Ishikawa (cell line): ENCODE data around the gene USP47.

Experiments used
- CEBPB ChIP-seq: IDR thresholded peaks from 2 replicates; pipeline ENCODE4 v1.6.1; 2012
- CREB1 ChIP-seq: IDR thresholded peaks from 2 replicates; pipeline ENCODE4 v1.6.1; 2012; ENCODE audit warnings: low read depth
- EGR1 ChIP-seq: IDR thresholded peaks from 2 replicates; pipeline ENCODE4 v1.6.1; 2012
- EP300 ChIP-seq: IDR thresholded peaks from 2 replicates; pipeline ENCODE4 v1.6.1; 2012; ENCODE audit warnings: borderline replicate concordance
- FOXM1 ChIP-seq: IDR thresholded peaks from 2 replicates; pipeline ENCODE4 v1.6.1; 2012; ENCODE audit warnings: low read depth, borderline replicate concordance
- NFIC ChIP-seq: IDR thresholded peaks from 2 replicates; pipeline ENCODE4 v1.6.1; 2012
- RAD21 ChIP-seq: IDR thresholded peaks from 2 replicates; pipeline ENCODE4 v1.6.1; 2012; ENCODE audit warnings: low read depth
- TAF1 ChIP-seq: IDR thresholded peaks from 2 replicates; pipeline ENCODE4 v1.6.1; 2012; ENCODE audit warnings: low read depth, mild to moderate bottlenecking
- TCF12 ChIP-seq: IDR thresholded peaks from 2 replicates; pipeline ENCODE4 v1.6.1; 2012; ENCODE audit warnings: low read depth
- TEAD4 ChIP-seq: IDR thresholded peaks from 2 replicates; pipeline ENCODE4 v1.6.1; 2012
- YY1 ChIP-seq: IDR thresholded peaks from 2 replicates; pipeline ENCODE4 v1.6.1; 2012; ENCODE audit warnings: low read depth
- ZBTB7A ChIP-seq: IDR thresholded peaks from 2 replicates; pipeline ENCODE4 v1.6.1; 2012; ENCODE audit warnings: low read depth
- TF ChIP-seq, protein P1 (sequence below): IDR thresholded peaks from 2 replicates; pipeline ENCODE4 v1.6.1; 2012
- TF ChIP-seq, protein P2 (sequence below): IDR thresholded peaks from 2 replicates; pipeline ENCODE4 v1.6.1; 2012
- TF ChIP-seq, protein P3 (sequence below): IDR thresholded peaks from 2 replicates; pipeline ENCODE4 v1.6.1; 2012; ENCODE audit warnings: low read depth, mild to moderate bottlenecking

Gene USP47

DNA sequence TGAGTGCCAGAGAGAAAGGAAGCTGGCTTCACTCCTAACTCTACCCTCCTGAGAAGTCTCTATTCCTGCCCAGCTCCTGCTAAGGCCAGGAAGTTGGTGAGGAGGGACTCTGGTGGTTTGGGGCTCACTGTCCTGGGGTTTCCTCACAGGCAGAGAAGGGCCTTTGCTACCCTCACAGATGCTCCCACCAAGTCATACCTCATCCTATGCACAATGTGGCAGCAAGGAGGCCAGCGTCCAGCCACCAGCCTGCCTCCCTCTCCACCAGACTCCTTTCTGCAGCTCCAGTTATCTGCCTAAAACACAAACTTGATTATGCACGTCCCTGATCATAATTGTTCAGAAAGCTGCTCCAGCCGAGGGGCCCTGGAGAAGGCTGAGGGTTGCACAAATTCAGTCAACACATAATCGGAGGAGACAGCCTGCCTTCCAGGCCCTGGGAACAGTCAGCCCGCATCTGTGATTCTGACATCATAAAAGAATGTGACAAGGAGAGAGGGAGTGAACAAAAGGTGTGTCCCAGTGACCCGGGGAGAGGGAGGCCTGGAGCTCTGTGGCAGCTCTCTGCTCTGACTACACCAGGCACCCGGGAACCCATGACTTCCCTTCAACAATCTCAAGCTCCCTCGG lies 137.8 kb downstream of the USP47 start:
- TF ChIP-seq EP300 (0 out of 2 replicates have a peak, but pooled peaks have one; percentile 7), TCF12 (no peak)

DNA sequence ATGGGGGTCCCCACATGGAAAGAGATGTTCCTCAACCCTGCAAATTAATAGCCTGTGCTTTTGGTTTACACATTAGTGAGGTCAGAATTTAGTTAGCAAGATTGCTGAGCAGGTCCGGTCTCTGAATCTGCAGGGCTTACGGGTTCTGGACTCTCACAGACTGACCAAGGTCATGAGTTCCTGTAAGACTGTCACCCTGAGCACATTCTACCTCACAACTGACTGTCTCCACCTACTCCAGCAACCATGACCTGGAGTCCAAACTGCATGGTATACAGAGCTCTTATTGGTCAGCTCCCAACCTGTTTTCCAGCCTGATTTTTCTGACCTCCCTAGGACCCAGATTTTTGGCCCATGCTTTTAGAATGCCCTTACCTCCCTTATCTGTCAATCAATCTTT lies 138.4 kb downstream of the USP47 start:
- no peak for TF ChIP-seq TCF12
- no peak for TF ChIP-seq NFIC
- no peak for TF ChIP-seq EP300
- no peak for TF ChIP-seq CEBPB
- TF ChIP-seq CREB1, result no peak
- TF ChIP-seq, protein P1, sequence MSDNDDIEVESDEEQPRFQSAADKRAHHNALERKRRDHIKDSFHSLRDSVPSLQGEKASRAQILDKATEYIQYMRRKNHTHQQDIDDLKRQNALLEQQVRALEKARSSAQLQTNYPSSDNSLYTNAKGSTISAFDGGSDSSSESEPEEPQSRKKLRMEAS, result no peak
- no peak for TF ChIP-seq RAD21
- TF ChIP-seq, protein P2, sequence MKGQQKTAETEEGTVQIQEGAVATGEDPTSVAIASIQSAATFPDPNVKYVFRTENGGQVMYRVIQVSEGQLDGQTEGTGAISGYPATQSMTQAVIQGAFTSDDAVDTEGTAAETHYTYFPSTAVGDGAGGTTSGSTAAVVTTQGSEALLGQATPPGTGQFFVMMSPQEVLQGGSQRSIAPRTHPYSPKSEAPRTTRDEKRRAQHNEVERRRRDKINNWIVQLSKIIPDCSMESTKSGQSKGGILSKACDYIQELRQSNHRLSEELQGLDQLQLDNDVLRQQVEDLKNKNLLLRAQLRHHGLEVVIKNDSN, result no peak
- no peak for TF ChIP-seq TAF1
- TF ChIP-seq TEAD4, result no peak
- TF ChIP-seq FOXM1, result no peak
- no peak for TF ChIP-seq ZBTB7A
- no peak for TF ChIP-seq EGR1
- TF ChIP-seq, protein P3, sequence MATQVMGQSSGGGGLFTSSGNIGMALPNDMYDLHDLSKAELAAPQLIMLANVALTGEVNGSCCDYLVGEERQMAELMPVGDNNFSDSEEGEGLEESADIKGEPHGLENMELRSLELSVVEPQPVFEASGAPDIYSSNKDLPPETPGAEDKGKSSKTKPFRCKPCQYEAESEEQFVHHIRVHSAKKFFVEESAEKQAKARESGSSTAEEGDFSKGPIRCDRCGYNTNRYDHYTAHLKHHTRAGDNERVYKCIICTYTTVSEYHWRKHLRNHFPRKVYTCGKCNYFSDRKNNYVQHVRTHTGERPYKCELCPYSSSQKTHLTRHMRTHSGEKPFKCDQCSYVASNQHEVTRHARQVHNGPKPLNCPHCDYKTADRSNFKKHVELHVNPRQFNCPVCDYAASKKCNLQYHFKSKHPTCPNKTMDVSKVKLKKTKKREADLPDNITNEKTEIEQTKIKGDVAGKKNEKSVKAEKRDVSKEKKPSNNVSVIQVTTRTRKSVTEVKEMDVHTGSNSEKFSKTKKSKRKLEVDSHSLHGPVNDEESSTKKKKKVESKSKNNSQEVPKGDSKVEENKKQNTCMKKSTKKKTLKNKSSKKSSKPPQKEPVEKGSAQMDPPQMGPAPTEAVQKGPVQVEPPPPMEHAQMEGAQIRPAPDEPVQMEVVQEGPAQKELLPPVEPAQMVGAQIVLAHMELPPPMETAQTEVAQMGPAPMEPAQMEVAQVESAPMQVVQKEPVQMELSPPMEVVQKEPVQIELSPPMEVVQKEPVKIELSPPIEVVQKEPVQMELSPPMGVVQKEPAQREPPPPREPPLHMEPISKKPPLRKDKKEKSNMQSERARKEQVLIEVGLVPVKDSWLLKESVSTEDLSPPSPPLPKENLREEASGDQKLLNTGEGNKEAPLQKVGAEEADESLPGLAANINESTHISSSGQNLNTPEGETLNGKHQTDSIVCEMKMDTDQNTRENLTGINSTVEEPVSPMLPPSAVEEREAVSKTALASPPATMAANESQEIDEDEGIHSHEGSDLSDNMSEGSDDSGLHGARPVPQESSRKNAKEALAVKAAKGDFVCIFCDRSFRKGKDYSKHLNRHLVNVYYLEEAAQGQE, result no peak
- TF ChIP-seq YY1, result no peak

DNA sequence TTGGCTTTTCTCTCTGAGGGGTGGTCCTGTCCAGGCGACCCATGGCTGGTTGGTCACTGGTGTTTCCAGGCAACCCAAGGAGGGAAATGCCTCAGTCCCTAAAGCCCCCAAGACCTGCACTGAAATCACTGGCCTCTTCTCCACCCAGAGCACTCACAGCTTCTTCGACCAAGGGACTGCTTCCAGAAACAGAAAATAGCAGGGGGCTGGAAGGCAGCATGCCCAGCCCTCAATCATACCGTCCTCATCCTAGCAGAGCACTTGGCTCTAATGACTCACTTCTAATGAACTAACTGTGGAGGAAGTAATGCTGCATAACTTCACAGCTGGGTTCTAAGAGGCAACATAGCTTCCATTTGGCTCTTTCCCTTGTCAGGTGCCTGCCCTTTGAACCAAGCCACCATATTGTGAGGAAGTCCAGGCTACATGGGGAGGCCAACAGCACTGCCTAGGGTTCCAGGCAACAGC lies 139.1 kb downstream of the USP47 start:
- peak; percentile 20; the same call in 1 of the 2 replicates for TF ChIP-seq EP300
- TF ChIP-seq, protein P3, result no peak

DNA sequence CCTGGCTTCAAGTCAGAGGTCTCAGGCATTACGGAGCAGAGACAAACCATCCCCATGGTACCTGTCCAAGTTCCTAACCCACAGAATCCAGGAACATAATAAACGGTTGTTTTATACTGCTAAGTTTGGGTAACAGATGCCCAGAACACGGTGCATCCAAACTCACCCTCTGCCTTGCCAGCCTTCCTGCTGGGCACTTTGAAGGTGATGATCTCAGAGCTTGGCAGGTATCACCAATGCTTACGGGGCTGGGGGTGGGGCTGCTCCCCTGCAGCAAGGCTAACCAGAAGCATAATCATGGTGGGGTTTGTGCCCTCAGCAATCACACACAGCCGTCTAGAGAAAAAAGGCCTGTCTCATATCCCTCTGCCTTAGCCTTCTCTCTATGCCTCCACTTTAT lies 139.6 kb downstream of the USP47 start:
- TF ChIP-seq, protein P2, result no peak
- TF ChIP-seq CREB1, result no peak
- no peak for TF ChIP-seq EGR1
- TF ChIP-seq CEBPB, result no peak
- no peak for TF ChIP-seq FOXM1
- TF ChIP-seq, protein P1, result no peak
- no peak for TF ChIP-seq TEAD4
- TF ChIP-seq TCF12, result no peak
- TF ChIP-seq EP300, result no peak
- no peak for TF ChIP-seq ZBTB7A
- TF ChIP-seq RAD21, result no peak
- TF ChIP-seq, protein P3, result no peak
- TF ChIP-seq YY1, result no peak
- TF ChIP-seq TAF1, result no peak
- TF ChIP-seq NFIC, result no peak

DNA sequence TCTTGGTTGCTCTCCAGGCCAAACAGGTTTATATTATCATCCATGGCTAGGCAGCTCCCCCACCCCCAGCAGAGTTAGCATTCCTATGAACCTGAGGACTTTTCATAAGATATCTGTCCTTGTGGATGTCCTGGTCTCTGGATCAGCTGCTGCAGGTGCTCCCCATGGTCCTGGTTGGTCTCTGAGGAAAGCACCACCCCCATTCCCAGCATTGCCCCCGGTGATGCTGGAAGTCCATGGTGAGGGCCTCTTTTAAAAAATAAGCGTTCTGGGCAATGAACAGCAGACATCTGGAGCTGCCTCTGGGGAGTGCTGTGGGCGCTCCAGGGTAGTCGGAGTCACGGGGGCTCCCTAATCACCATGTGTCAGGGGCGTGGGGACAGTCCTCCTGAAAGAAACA lies 140.1 kb downstream of the USP47 start:
- TF ChIP-seq, protein P1, result no peak
- TF ChIP-seq NFIC (no peak), YY1 (no peak), RAD21 (no peak), CREB1 (no peak), TAF1 (no peak), ZBTB7A (no peak), TCF12 (no peak), FOXM1 (no peak), EGR1 (no peak), EP300 (no peak), CEBPB (no peak), TEAD4 (no peak)
- TF ChIP-seq, protein P3, result no peak
- TF ChIP-seq, protein P2, result no peak
